ENCODE results near the gene EXOC8.

Gene EXOC8

DNA sequence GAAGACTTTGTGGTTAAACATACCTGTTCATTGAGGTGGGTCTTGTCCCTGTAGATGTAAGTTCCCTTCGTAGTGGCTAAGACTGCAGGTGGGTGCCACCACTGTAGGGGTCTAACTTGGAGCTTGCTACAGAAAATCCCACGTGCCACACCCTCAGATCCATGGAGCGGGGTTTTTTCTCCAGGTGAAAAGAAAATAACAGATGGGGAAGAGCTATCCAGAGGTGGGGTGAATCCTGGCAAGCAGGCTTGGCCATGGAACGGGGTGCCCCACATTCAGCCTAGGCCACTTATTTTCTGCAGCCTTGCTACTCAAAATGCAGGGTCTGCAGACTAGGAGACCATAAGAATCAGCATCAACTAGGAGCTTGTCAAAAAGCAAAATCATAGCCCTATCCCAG, 24.0 kb downstream of the EXOC8 start:
- H3K4me1 ChIP-seq (ENCODE audit: control insufficient read depth in 1 of 2, insufficient read depth in 1 of 2, low read depth in 1 of 2, low read length in 1 of 2) = no peaks in the 10 kb centered on the region
- H3K9me3 ChIP-seq = no peaks in the 10 kb centered on the region
- H3K4me3 ChIP-seq (ENCODE audit: low read depth in 1 of 2, low read length in 1 of 2) = no peak overlapping the region
- TF ChIP-seq, protein P1, sequence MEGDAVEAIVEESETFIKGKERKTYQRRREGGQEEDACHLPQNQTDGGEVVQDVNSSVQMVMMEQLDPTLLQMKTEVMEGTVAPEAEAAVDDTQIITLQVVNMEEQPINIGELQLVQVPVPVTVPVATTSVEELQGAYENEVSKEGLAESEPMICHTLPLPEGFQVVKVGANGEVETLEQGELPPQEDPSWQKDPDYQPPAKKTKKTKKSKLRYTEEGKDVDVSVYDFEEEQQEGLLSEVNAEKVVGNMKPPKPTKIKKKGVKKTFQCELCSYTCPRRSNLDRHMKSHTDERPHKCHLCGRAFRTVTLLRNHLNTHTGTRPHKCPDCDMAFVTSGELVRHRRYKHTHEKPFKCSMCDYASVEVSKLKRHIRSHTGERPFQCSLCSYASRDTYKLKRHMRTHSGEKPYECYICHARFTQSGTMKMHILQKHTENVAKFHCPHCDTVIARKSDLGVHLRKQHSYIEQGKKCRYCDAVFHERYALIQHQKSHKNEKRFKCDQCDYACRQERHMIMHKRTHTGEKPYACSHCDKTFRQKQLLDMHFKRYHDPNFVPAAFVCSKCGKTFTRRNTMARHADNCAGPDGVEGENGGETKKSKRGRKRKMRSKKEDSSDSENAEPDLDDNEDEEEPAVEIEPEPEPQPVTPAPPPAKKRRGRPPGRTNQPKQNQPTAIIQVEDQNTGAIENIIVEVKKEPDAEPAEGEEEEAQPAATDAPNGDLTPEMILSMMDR (IDR thresholded peaks at IDR 0.05) = no peak
- H3K27me3 ChIP-seq = no peaks in the 10 kb centered on the region
- H3K36me3 ChIP-seq = no peaks in the 10 kb centered on the region
- no peak overlapping the region for H3K27ac ChIP-seq

DNA sequence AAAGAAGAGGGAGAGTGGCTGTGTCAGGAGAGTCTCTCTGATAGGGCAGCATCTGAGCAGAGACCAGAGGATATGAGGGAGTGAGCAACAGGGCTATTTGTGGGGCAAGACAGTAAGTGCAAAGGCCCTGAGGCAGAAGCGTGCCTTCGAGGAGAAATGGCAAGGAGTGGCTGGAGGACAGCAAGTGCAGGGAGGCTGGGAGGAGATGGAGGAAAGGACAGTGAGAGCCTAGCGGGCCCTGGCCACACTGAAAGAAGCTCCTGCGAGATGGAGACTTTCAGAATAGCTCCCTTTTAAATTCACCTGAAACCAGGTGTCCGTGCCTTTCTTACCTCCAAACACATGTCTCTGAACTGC, 25.2 kb downstream of the EXOC8 start:
- TF ChIP-seq, protein P1 (IDR thresholded peaks at IDR 0.05) = no peak
- Histone ChIP-seq H3K27me3 (no peaks in the 10 kb centered on the region), H3K27ac (no peak overlapping the region), H3K4me3 (ENCODE audit: low read depth in 1 of 2, low read length in 1 of 2) (no peak overlapping the region), H3K4me1 (ENCODE audit: control insufficient read depth in 1 of 2, insufficient read depth in 1 of 2, low read depth in 1 of 2, low read length in 1 of 2) (no peaks in the 10 kb centered on the region), H3K9me3 (no peaks in the 10 kb centered on the region), H3K36me3 (no peaks in the 10 kb centered on the region)

DNA sequence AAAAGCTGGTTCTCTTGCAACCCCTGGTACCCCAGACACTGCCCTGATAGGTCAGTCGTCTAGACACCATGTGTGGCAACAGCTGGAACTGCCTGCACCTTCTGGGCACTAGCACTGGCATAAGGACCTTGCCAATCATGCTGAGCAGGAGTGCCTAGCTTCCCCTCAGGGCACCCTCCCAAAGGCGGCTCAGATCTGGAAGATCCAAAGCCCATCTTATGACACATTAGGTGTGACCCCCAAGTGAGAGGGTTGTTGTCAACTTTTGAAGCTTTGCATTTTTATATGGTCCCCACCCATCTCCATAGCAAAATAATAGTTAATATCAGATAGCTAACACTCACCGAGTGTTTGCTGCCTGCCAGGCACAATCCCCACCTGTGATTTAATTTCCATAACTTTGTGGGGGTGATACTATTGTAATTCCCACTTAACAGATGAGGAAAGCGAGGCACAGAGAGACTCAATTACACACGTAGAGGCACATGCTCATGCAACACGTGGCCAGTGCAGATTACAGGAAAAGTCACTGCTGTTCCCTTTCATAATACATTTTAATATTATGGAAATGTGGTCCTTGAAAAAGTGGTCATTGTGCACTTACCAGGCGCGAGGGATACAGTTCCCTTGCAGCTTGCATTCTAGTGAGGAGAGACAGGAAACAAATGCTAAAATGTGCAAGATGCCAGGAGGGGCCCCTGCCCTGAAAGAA, 25.8 kb downstream of the EXOC8 start:
- H3K9me3 ChIP-seq = no peaks in the 10 kb centered on the region
- H3K4me1 ChIP-seq (ENCODE audit: control insufficient read depth in 1 of 2, insufficient read depth in 1 of 2, low read depth in 1 of 2, low read length in 1 of 2) = no peaks in the 10 kb centered on the region
- H3K27me3 ChIP-seq = no peaks in the 10 kb centered on the region
- no peak overlapping the region for H3K27ac ChIP-seq
- H3K4me3 ChIP-seq (ENCODE audit: low read depth in 1 of 2, low read length in 1 of 2) = no peak overlapping the region
- TF ChIP-seq, protein P1 (IDR thresholded peaks at IDR 0.05) = no peak
- H3K36me3 ChIP-seq = no peaks in the 10 kb centered on the region

DNA sequence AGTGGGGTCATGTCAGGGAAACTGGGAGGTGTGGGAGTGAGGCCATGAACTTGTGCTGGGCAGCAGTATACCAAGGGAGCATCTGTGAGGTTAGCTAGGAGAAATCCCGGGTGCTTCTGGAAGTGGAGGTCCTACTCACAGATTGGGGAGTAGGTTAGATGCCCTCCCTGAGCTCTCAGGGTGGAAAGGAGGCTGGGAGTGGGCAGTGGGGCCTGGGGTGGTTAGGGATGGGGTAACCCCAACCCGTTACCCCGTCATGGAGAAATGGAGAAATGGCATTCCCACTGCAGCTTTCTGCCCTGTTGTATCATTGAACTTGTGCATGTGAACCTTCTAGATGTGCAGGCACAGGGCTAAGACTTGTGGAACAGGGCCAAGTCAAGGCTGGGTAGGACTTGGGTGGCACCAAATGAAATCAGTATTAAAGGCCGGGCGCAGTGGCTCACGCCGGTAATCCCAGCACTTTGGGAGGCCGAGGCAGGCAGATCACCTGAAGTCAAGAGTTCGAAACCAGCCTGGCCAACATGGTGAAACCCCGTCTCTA, 27.2 kb downstream of the EXOC8 start:
- Histone ChIP-seq H3K9me3 (no peaks in the 10 kb centered on the region), H3K27me3 (no peaks in the 10 kb centered on the region), H3K27ac (no peak overlapping the region), H3K36me3 (no peaks in the 10 kb centered on the region), H3K4me3 (ENCODE audit: low read depth in 1 of 2, low read length in 1 of 2) (no peak overlapping the region), H3K4me1 (ENCODE audit: control insufficient read depth in 1 of 2, insufficient read depth in 1 of 2, low read depth in 1 of 2, low read length in 1 of 2) (no peaks in the 10 kb centered on the region)
- TF ChIP-seq, protein P1 (IDR thresholded peaks at IDR 0.05) = no peak

DNA sequence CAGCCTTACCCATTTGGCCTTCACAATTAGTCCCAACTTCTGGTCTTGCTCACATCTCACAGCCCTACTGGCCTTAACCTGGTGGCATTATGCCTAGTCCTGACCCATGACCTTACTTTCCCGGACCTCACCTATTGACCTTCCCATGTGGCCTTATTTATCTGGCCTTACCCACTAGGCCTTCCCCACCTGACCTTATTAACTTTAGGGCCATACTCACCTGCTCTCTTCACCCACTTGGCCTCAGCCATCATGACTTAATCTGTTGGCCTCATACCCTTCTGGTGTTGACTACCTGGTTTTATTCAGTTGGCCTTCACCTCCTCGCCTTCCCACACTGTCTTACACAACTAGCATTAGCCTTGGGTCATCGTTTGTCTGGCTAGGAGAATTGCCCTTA, 35.7 kb downstream of the EXOC8 start:
- H3K4me1 ChIP-seq (ENCODE audit: control insufficient read depth in 1 of 2, insufficient read depth in 1 of 2, low read depth in 1 of 2, low read length in 1 of 2) = no peaks in the 10 kb centered on the region
- H3K27me3 ChIP-seq = no peaks in the 10 kb centered on the region
- no peaks in the 10 kb centered on the region for H3K36me3 ChIP-seq
- H3K4me3 ChIP-seq (ENCODE audit: low read depth in 1 of 2, low read length in 1 of 2) = no peak overlapping the region
- no peak overlapping the region for H3K27ac ChIP-seq
- TF ChIP-seq, protein P1 (IDR thresholded peaks at IDR 0.05) = no peak
- H3K9me3 ChIP-seq = no peaks in the 10 kb centered on the region

Data from neutrophil (primary cell).